Measurements from ENCODE around the gene SAPCD2. TPM values are rescaled to one million over a fixed set of nuclear protein-coding genes. Genes with fewer than 3 reads are reported as not detected.
"Not testable (repeated sequence)": the region's sequence is repeated elsewhere in the genome, so short reads cannot be mapped to it uniquely, and the experiment has no call there.

The SAPCD2 gene
- total RNA-seq, 4 donors from 2014 or later, result 0.17 to 0.40 (median 0.26) TPM; not detected in 1

DNA sequence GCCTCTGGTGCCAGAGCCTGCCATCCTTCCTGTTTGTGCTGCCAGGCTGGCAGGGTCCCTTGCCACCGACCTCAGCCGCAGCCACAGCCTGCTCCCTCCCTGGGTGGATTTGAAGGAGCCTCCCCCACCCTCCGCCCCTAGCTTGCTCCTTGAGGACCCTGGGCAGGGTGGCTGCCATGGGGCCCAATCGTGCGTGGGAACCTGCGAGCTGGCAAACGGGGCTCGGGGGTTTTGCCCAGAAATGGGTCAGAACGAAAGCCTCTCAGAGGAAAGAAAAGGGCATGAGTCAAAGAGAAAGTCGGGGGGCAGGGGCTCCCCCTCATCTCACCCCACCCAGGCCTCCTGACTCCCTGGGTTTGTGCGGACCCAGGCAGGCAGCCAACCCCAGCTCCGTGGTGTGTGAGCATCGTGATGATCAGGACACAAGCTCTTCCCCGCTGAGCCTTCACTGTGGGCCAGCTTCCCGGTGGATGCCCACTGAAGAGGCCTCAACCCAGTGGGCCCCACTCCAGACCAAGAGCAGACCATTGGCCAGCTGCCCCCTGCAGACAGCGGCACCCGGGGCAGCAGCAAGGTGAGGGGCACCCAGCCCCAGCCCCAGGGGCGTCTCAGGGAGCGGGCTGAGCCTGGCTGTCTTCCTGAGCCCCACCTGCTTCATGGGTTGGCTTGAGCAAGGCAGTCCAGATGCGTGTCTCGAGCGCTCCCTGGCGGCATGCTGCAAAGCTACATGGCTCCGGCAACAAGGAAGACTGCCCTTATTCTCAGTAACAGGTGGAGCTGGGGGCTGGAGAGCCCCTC, 35.4 kb downstream of the SAPCD2 start:
- intact Hi-C loops (cut with DNase I), result loop anchor here (2.0 to 5.0 kb wide), 2 partner anchors 88 to 248 kb away; partner anchors contain the start of gene C8G
- TF ChIP-seq CTCF (IDR thresholded peaks at IDR 0.05) (peak; percentile 88 to 94 (median 90)), POLR2AphosphoS5 (IDR thresholded peaks at IDR 0.05) (peak in 1 of 2 donors; percentile 54), EP300 (IDR thresholded peaks at IDR 0.05) (no peak)
- no peak overlapping the region for H3K27ac ChIP-seq (replicated peaks in 1 of 4)
- no peaks in the 10 kb centered on the region for H3K9me3 ChIP-seq
- no peak for DNase-seq (ENCODE audit: extremely low spot score)
- peaks cover 0 to 8% (median 0%) of the 10 kb centered on the region in 4 donors for H3K27me3 ChIP-seq
- H3K36me3 ChIP-seq, result peaks cover 0 to 31% (median 27%) of the 10 kb centered on the region in 4 donors
- H3K4me1 ChIP-seq, result peaks cover 9 to 17% (median 14%) of the 10 kb centered on the region in 4 donors
- peak overlapping the region in 1 of 4 donors; percentile 25 for H3K4me3 ChIP-seq
- WGBS, result 21% methylated on average over 10 of the region's 24 CpGs

- Histone ChIP-seq H3K36me3 (peaks cover 0 to 24% (median 20%) of the 10 kb centered on the region in 4 donors), H3K9me3 (no peaks in the 10 kb centered on the region), H3K27ac (replicated peaks in 1 of 4) (no peak overlapping the region), H3K27me3 (peaks cover 0 to 8% (median 0%) of the 10 kb centered on the region in 4 donors), H3K4me3 (peak overlapping the region in 3 of 4 donors; percentile 14 to 39 (median 27)), H3K4me1 (peaks cover 11 to 25% (median 20%) of the 10 kb centered on the region in 4 donors)
- DNase-seq (ENCODE audit: extremely low spot score), result no peak
- intact Hi-C loops (cut with DNase I), result loop anchor here (2.0 kb wide), 1 partner anchor 247 kb away; no protein-coding TSS in a partner anchor
- 47% methylated on average over 11 of the region's 15 CpGs for WGBS
- TF ChIP-seq POLR2AphosphoS5 (IDR thresholded peaks at IDR 0.05) (no peak), POLR2A (IDR thresholded peaks at IDR 0.05; ENCODE audit: low read depth) (no peak), EP300 (IDR thresholded peaks at IDR 0.05) (no peak), CTCF (IDR thresholded peaks at IDR 0.05) (no peak)
These were observed 36.2 kb downstream of the SAPCD2 start for GRCh38 chr9:137034039-137034708.

DNA sequence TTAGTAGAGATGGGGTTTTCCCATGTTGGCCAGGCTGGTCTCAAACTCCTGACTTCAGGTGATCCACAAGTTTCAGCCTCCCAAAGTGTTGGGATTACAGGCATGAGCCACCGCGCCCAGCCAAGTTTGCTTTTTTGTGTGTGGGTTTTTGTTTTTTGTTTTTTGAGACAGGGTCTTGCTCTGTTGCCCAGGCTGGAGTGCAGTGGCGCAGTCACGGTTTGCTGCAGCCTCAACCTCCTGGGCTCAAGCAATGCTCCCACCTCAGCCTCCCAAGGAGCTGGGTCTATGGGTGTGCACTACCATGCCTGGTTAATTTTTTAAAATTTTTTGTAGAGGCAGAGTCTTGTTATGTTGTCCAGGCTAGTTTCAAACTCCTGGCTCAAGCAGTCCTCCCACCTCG, 36.9 kb downstream of the SAPCD2 start:
- H3K27ac ChIP-seq (replicated peaks in 1 of 4); H3K9me3 ChIP-seq; DNase-seq (ENCODE audit: extremely low spot score); intact Hi-C loops (cut with DNase I); H3K27me3 ChIP-seq: not testable (repeated sequence)
- 92% methylated on average over 5 of the region's 5 CpGs for WGBS
- H3K36me3 ChIP-seq, result peaks cover 0 to 17% (median 13%) of the 10 kb centered on the region in 4 donors
- H3K4me1 ChIP-seq, result peaks cover 18 to 32% (median 27%) of the 10 kb centered on the region in 4 donors
- peak overlapping the region in 3 of 4 donors; percentile 14 to 39 (median 27) for H3K4me3 ChIP-seq

DNA sequence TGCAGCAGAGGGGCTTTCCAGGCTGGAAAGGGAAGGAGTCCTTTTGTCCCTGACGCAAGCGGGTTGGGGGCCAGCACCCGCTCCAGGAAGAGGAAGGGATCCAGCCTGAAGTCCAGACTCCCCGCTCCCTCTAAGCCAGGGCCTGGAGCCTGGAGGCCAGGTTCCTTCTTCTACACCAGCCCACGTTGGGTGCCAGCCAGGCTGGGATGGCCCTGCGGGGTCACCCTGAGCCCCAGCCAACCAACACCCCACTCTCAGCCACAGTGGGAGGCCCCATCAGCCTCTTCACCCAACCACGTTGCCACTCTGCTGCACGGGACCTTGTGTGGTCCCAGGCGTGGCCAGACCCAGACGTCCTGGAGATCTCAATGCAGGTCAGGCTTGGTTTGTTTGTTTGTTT, 37.5 kb downstream of the SAPCD2 start:
- H3K36me3 ChIP-seq, result peaks cover 0 to 11% (median 9%) of the 10 kb centered on the region in 4 donors
- H3K9me3 ChIP-seq, result no peaks in the 10 kb centered on the region
- TF ChIP-seq POLR2A (IDR thresholded peaks at IDR 0.05; ENCODE audit: low read depth), result no peak
- no peak for TF ChIP-seq EP300 (IDR thresholded peaks at IDR 0.05)
- no peak for TF ChIP-seq CTCF (IDR thresholded peaks at IDR 0.05)
- no peak for TF ChIP-seq POLR2AphosphoS5 (IDR thresholded peaks at IDR 0.05)
- no peak overlapping the region for H3K27ac ChIP-seq (replicated peaks in 1 of 4)
- WGBS, result 60% methylated on average over 5 of the region's 10 CpGs
- DNase-seq (ENCODE audit: extremely low spot score), result no peak
- intact Hi-C loops (cut with DNase I), result no loop called here
- H3K4me3 ChIP-seq, result peak overlapping the region in 2 of 4 donors; percentile 27 to 39
- H3K27me3 ChIP-seq, result peaks cover 0 to 8% (median 0%) of the 10 kb centered on the region in 4 donors
- peaks cover 20 to 34% (median 30%) of the 10 kb centered on the region in 4 donors for H3K4me1 ChIP-seq
